ENCODE data around the gene ZNF280C.
A peak's percentile ranks its signal among the peaks of the same experiment; 100 is the strongest.
"Not testable (repeated sequence)": the region's sequence is repeated elsewhere in the genome, so short reads cannot be mapped to it uniquely, and the experiment has no call there.

ZNF280C gene

GRCh38 chrX:130268449-130269170 is at the start of gene ZNF280C:
ZNF280C (minus strand) TSS chrX:130268899; CDS start chrX:130260449, 8,450 bp downstream.
- peak; percentile 62 for DNase-seq (ENCODE audit: insufficient read length, low spot score)
- peak; percentile 100 for FAIRE-seq

GRCh38 chrX:130304587-130305368 is 36.1 kb upstream of the ZNF280C start:
- no peak for FAIRE-seq
- no peak for DNase-seq (ENCODE audit: insufficient read length, low spot score)

- no peak for FAIRE-seq
Observed at GRCh38 chrX:130301977-130302376, 33.3 kb upstream of the ZNF280C start.

GRCh38 chrX:130301405-130301804 is 32.7 kb upstream of the ZNF280C start:
- DNase-seq (ENCODE audit: insufficient read length, low spot score), result no peak
- no peak for FAIRE-seq

More at GRCh38 chrX:130301977-130302376, 33.3 kb upstream of the ZNF280C start:
- DNase-seq (ENCODE audit: insufficient read length, low spot score), result no peak

GRCh38 chrX:130300010-130300282 is 31.2 kb upstream of the ZNF280C start:
- DNase-seq (ENCODE audit: insufficient read length, low spot score) (no peak), FAIRE-seq (no peak)

GRCh38 chrX:130299279-130300009 is 30.7 kb upstream of the ZNF280C start:
- no peak for FAIRE-seq
- DNase-seq (ENCODE audit: insufficient read length, low spot score), result no peak

- FAIRE-seq (no peak), DNase-seq (ENCODE audit: insufficient read length, low spot score) (no peak)
Observed at GRCh38 chrX:130296743-130297142, 28.0 kb upstream of the ZNF280C start.

GRCh38 chrX:130296297-130296678 is 27.6 kb upstream of the ZNF280C start:
- DNase-seq (ENCODE audit: insufficient read length, low spot score) (no peak), FAIRE-seq (peak; percentile 40)

- DNase-seq (ENCODE audit: insufficient read length, low spot score) (no peak), FAIRE-seq (no peak)
Observed at GRCh38 chrX:130295519-130296296, 27.0 kb upstream of the ZNF280C start.

- DNase-seq (ENCODE audit: insufficient read length, low spot score) (no peak), FAIRE-seq (no peak)
Observed at GRCh38 chrX:130287071-130287770, 18.5 kb upstream of the ZNF280C start.

GRCh38 chrX:130285710-130286109 is 17.0 kb upstream of the ZNF280C start:
- DNase-seq (ENCODE audit: insufficient read length, low spot score) (no peak), FAIRE-seq (peak; percentile 37)

GRCh38 chrX:130285069-130285620 is 16.4 kb upstream of the ZNF280C start:
- no peak for FAIRE-seq
- no peak for DNase-seq (ENCODE audit: insufficient read length, low spot score)

GRCh38 chrX:130282151-130282550 is 13.5 kb upstream of the ZNF280C start:
- DNase-seq (ENCODE audit: insufficient read length, low spot score), result no peak
- FAIRE-seq, result no peak

GRCh38 chrX:130280901-130281300 is 12.2 kb upstream of the ZNF280C start:
- no peak for DNase-seq (ENCODE audit: insufficient read length, low spot score)
- FAIRE-seq, result no peak

- DNase-seq (ENCODE audit: insufficient read length, low spot score); FAIRE-seq: not testable (repeated sequence)
Observed at GRCh38 chrX:130272253-130272652, 3.6 kb upstream of the ZNF280C start.

GRCh38 chrX:130269391-130269790 is 692 bp upstream of the ZNF280C start:
- DNase-seq (ENCODE audit: insufficient read length, low spot score), result not testable (repeated sequence)
- peak; percentile 8 for FAIRE-seq

GRCh38 chrX:130267956-130268448 is 697 bp downstream of the ZNF280C start:
- DNase-seq (ENCODE audit: insufficient read length, low spot score) (no peak), FAIRE-seq (peak; percentile 54)

GRCh38 chrX:130264573-130264972 is 4.1 kb downstream of the ZNF280C start:
- no peak for DNase-seq (ENCODE audit: insufficient read length, low spot score)
- peak; percentile 85 for FAIRE-seq

GRCh38 chrX:130263016-130263415 is 5.7 kb downstream of the ZNF280C start:
- DNase-seq (ENCODE audit: insufficient read length, low spot score) (no peak), FAIRE-seq (peak; percentile 61)

- DNase-seq (ENCODE audit: insufficient read length, low spot score) (no peak), FAIRE-seq (peak; percentile 35)
Observed at GRCh38 chrX:130262231-130262630, 6.5 kb downstream of the ZNF280C start.
